ENCODE results near the gene IL32.

Gene IL32, protein sequence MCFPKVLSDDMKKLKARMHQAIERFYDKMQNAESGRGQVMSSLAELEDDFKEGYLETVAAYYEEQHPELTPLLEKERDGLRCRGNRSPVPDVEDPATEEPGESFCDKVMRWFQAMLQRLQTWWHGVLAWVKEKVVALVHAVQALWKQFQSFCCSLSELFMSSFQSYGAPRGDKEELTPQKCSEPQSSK

DNA sequence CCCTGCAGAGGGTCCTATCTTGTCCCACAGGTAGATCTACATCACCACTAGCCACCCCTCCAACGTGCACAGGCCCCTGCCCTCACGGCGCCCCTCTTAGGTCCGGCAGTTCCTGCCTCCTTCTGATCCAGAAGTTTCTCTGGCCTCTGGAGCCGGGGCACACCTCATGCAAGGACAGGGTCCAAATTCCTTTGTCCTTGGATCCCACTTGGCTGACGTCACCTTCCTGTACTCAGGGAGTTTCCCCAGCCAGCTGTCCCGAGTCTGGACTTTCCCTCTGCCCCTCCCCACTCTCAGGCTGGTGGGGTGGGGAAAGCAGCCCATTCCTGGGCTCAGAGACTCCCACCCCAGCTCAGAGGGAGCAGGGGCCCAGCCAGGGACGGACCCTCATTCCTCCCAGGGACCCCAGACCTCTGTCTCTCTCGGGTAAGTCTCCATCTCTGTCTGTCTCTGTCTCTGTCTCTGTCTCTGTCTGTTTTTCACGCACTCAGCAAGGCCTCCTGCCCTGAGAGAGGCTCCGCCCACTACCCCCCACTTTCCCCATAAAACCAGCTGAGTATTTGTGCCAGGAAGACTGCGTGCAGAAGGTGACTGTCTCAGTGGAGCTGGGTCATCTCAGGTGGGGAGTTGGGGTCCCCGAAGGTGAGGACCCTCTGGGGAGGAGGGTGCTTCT, at the start of gene IL32:
Gene IL32 (plus strand): TSS at position 572 of the 673 bp plus-strand sequence. CDS start 172 bp downstream, outside the sequence.
- DNase-seq, result peak; percentile 10 to 14

DNA sequence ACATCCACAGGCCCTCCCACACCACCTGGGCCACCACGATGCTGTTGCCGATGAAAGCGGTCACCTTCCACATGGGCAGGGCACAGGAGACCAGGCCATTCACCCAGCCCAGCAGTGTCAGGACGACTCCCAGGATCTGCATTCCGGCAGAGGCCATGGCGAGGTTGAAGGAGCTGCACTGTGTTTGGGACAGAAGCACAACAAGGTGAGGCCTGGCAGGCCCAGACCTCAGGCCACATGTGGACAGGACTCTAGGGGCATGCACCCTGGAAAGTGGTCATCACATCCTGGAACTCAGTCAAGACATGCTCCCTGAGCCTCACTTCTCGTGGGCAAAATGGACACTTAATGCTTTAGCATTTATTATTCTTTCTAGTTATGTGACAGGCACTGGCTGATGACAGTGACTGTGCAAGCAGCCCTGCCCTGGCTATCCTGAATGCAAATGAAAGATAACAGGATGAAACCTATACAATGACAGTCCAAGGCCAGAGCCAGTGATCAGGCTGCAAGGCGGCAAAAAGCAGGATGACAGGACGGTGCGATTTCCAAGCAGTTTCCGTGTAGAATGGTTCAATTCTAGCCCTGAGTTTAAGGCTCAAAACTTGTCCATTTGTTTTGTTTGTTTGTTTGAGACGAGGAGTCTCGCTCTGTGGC, 49.4 kb upstream of the IL32 start:
- DNase-seq, result no peak

DNA sequence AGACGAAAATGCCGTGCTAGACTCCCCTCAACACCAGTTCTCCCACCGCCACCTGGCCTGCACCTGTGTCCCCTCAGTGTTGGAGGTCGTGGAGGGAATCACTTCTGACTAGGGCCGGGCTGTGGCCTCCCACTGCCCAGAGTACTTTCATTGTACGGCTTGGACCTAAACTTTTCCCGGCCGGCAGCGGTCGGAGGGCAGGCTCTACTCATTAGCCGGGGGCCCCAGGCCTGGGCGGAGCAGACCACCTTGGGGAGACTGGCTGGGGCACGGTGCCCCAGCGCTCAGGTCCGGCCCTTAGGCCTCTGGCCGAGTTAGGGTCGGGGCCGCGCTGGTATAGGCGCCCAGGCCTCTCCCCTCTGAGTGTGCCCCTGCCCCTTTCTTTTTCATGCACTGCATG, 48.1 kb upstream of the IL32 start:
- DNase-seq, result no peak

DNA sequence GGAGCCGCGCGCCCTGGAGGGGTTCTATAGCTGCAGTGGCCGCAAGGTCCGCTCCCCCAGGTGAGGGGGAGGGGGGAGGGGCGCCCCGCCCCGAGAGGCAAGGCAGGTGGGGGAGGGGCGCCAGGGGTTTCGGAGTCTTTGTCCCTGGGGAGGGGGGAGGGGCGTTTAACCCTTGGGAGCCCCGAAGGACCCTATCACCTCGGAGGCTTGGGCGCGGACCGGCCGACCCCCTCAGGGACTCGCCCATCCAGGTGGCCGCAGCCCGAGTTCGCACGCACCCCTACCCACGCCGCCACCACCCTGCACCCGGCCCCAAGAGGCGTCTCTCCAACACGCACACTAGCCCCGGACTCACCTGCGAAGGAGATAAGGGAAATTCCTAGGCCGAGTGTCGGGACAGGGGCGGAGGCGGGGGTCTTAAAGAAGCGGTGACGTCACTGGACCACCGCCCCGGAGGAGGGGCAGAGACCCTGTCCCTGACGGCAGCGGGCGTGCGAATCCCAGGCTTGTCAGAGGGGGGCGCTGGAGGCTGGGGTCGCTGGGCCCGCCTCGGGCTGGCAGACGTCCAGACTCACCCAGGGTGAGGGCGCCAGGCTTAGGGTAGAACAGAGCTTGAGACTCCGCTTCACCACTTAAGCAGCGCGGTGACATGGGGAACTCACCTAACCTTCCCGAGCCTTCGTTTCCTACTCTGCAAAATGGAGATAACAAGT, 47.5 kb upstream of the IL32 start, which contains the start of gene CLDN6:
Gene CLDN6 (minus strand): TSS at position 390 of the 713 bp plus-strand sequence. CDS start 2,162 bp downstream, outside the sequence.
- no peak for DNase-seq

DNA sequence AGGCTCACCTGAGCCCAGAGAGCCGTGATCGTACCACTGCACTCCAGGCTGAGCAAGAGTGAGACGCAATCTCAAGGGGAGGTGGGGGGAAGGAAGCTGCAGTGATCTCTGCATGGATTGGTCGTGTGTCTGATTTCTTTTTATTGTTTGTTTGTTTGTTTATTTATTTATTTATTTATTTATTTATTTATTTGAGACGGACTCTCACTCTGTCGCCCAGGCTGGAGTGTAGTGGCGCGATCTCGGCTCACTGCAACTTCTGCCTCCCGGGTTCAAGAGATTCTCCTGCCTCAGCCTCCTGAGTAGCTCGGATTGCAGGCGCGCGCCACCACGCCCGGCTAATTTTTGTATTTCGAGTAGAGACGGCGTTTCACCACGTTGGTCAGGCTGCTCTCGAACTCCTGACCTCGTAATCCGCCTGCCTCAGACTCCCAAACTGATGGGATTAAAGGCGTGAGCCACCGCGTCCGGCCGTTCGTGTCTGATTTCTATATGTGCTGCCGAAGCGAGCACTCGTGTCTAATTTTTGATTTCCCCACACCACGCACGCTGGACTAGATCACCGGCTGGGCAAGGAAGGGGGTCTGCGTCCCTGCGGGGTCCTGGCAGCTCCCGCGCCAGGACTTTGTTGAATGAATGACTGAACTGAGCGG, 45.7 kb upstream of the IL32 start:
- no peak for DNase-seq

DNA sequence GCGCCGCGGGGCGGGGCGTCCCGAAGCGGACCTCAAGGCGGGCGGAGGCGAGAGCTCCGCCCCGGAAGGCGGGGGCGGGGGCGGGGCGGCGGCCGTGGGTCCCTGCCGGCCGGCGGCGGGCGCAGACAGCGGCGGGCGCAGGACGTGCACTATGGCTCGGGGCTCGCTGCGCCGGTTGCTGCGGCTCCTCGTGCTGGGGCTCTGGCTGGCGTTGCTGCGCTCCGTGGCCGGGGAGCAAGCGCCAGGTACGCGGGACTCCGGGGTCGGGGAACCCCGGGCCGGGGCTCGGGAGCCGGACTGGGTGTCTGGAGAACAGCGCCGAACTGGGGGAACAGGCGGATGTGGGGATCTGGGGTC, 45.2 kb upstream of the IL32 start, which contains the start of gene TNFRSF12A:
Gene TNFRSF12A (plus strand): TSS at position 122 of the 357 bp plus-strand sequence. CDS start 30 bp downstream, at position 152.
- peak in 1 of 2 experiments; percentile 45 for DNase-seq

DNA sequence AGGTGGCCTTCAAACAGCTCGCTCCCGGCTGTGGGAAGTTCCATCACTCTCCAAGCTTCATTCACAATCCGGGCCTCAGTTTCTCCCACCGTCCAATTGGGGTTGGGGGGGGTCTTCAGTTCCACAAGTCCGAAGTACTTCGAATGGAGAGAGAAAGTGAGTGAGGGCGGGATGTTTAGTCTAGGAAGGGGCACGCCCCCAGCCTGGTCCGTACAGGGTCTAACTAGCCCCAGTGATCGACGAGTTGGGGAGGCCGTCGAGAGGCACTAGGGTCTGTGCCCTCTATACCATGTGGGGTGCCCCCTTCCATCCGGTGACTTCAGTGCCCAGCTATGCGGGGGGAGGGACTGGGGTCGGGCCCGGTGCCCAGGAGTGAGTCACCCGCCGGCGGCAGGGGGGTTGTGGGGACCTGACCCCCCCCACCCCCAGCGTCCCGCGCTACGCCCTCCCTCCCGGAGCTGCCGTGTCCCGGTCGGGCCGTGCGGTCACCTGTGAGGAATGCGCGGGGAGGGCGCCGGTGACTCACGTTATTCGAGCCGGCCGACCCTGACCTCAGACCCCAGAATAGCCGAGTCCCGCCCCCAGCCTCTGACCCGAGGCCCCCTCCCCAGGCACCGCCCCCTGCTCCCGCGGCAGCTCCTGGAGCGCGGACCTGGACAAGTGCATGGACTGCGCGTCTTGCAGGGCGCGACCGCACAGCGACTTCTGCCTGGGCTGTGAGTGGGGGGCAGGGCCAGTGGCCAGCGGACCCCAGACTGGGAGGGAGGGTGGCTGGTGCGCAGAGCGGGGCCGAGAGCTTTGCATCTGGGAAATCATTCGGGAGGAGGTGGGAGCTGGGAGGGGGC, 44.6 kb upstream of the IL32 start:
- DNase-seq, result peak; percentile 68 to 77

DNA sequence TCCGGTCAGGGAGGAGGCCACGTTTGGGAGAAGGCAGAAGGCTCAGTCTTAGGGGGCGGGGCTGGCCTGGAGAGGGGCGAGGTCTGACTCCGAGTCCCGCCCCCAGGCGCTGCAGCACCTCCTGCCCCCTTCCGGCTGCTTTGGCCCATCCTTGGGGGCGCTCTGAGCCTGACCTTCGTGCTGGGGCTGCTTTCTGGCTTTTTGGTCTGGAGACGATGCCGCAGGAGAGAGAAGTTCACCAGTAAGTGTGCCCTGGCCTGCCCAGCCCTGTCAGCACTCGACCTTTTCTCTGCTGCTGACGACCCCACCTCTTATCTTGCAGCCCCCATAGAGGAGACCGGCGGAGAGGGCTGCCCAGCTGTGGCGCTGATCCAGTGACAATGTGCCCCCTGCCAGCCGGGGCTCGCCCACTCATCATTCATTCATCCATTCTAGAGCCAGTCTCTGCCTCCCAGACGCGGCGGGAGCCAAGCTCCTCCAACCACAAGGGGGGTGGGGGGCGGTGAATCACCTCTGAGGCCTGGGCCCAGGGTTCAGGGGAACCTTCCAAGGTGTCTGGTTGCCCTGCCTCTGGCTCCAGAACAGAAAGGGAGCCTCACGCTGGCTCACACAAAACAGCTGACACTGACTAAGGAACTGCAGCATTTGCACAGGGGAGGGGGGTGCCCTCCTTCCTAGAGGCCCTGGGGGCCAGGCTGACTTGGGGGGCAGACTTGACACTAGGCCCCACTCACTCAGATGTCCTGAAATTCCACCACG, 43.8 kb upstream of the IL32 start:
- DNase-seq, result peak; percentile 65 to 76

DNA sequence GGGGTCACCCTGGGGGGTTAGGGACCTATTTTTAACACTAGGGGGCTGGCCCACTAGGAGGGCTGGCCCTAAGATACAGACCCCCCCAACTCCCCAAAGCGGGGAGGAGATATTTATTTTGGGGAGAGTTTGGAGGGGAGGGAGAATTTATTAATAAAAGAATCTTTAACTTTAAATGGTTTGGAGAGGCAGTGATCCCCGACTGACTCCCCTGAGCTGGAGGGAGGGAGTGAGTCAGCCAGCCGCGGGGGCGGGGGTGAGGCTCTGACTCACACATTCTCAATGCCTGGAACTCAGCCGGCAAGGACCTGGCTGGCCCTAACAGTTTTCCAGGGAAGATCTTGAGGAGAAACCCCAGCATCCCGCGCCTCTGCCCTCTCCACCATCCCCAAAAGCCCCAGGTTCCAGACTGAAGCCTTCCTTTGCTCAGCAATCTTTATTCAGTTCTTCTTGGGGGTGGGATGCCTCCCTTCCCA, 43.2 kb upstream of the IL32 start:
- peak; percentile 46 to 70 for DNase-seq

DNA sequence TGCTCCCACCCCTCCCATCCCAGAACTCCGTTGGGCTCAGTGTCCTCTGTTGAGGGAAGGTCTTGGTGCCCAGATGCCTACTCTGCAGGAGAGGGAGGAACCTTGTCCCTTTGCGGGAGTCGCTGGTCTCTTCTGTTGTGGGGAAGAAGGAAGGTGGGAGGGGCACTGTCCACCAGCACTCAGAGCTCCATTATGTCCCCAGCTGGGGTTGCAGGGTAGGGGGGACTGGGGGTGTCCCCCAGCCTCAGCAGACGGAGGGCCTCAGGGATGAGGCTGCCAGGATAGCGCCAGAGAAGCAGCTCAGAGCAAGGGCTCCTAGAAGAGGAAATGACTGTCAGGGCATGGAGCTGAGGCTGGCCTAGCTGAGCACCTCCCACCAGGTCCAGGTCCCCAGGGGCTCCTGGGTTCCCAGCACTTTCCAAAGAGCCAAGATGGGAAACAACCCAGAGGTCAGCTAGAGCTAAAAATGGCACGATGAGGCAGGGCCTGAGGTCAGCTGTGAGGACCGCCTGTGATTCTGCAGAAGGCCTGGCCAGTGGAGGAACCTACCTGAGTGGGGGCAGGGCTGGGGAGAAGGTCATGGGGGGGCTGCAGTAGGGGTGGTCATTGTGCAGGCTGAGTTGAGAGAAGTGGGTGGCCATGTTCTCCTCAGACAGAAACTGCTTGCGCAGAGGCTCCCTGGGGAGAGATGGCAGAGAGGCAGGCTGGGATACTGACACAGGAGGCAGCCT, 42.6 kb upstream of the IL32 start:
- peak in 1 of 2 experiments; percentile 46 for DNase-seq

DNA sequence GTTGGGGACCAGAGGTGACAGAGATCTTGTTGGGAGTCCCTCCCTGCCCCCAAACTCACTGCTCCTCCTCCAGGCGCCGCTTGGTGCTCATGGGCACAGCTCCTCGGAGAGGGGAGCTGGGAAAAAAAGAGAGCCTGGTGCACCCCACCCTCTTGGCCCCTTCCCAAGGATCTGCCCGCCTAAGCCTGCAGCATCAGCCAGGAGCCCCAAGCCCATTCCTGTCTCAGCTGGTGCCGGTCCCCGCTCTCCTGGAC, 42.1 kb upstream of the IL32 start:
- DNase-seq, result peak; percentile 76 to 84

DNA sequence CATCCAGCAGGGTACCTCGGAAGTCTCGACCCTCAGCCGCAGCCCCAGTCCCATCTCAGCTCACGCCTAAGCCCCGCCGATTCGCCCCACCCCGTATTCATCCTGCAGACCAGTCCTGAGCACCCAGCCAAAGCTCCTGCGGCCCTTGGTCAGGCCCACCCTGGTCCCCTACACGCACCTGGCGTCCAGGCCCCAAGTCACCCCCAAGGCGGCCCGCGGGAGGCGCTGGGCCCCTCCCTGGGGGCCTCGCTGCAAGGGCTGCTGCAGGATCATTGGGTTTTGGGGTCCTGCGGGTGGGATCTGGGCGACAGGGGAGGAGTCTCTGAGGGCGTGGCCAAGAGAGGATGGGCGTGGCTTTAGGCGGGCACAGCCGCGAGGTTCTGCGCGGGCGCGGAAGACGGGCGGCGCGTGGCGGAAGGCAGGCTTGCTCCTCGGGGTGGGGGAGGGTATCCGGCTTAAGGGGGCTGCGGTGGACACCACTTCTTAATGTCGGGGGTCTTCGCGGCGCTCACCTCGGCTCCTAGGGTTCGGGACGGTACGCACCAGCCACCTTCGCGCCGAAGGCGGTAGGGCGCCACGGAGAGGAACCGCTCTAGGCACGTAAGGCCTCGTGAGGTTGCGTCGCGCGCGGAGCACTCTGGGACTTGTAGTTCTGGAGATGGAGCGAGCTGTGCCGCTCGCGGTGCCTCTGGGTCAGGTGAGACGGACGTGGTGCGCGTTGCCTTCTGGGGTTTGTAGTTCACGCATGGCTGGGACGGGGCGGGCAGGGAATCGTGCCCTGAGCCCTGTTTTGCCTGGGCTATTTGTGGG, 41.6 kb upstream of the IL32 start, which contains the start of the genes HCFC1R1 and THOC6:
Gene HCFC1R1 (minus strand): TSS at position 274 of the 810 bp plus-strand sequence. CDS start 1 bp downstream, at position 273.
Gene THOC6 (plus strand): TSS at position 367 of the 810 bp plus-strand sequence. CDS start 292 bp downstream, at position 659.
- peak; percentile 81 to 89 for DNase-seq

DNA sequence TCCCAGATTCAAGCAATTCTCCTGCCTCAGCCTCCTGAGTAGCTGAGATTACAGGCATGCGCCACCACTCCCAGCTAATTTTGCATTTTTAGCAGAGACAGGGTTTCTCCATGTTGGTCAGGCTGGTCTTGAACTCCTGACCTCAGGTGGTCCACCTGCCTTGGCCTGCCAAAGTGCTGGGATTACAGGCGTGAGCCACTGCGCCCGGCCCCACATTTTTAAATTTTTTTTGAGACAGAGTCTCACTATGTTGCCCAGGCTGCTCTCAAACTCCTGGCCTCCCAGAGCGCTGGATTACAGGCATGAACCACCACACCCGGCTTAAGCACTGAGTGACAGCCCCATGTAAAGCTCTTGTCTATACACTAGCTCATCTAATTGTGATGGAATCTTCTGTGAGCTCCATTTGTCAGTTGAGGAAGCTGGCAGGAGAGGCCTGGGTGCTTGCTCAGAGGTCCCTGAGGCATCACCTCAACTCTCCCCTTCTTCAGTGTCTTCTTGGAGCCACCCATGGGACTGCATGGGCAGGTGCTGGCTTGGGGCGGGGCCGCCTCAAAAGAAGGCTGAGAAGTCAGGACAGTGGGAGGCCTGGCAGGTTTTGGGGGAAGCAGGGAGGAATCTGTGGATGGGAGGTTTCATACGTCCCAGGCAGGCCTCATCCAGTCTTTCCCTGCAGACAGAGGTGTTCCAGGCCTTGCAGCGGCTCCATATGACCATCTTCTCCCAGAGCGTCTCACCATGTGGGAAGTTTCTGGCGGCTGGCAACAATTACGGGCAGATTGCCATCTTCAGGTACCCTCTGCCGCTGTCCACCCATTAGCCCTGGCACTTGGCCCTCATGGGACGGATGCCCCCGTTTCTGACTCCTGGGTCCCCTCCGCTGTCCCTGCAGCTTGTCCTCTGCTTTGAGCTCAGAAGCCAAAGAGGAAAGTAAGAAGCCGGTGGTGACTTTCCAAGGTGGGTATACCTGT, 40.1 kb upstream of the IL32 start:
- no peak for DNase-seq

DNA sequence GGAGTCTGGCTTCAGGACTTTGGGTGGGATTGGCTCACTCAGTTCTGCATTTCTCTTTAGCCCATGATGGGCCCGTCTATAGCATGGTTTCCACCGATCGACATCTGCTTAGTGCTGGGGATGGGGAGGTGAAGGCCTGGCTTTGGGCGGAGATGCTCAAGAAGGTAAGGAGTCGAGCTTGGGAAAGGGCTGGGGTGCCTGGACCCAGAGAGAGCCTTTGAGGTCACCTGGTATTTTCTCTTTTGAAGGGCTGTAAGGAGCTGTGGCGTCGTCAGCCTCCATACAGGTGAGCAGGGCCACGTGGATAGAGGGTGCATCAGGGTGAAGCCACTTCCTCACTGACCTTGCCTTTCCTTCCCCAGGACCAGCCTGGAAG, 39.4 kb upstream of the IL32 start:
- no peak for DNase-seq

DNA sequence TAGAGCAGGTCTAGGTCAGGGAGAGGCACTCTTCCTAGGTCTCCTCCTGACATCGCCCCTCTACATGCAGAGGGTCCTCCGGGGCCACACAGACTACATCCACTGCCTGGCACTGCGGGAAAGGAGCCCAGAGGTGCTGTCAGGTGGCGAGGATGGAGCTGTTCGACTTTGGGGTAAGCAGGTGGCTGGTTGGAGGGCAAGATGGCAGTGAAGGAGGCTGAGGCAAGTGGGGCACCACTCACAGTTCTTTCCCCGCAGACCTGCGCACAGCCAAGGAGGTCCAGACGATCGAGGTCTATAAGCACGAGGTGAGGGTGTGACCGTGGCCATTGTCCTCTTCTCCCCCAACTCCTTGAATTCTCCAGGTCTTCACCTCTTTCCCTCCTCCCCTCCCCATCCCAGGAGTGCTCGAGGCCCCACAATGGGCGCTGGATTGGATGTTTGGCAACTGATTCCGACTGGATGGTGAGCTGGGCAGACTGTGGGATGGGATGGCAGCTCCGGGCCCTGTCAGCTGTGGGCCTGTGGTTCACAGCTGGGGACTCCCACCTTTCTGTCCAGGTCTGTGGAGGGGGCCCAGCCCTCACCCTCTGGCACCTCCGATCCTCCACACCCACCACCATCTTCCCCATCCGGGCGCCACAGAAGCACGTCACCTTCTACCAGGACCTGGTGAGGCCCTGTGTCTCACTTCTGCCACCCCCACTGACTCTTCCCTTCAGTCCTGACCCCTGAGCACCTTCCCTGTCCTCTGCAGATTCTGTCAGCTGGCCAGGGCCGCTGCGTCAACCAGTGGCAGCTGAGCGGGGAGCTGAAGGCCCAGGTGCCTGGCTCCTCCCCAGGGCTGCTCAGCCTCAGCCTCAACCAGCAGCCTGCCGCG, 38.6 kb upstream of the IL32 start:
- DNase-seq, result no peak

DNA sequence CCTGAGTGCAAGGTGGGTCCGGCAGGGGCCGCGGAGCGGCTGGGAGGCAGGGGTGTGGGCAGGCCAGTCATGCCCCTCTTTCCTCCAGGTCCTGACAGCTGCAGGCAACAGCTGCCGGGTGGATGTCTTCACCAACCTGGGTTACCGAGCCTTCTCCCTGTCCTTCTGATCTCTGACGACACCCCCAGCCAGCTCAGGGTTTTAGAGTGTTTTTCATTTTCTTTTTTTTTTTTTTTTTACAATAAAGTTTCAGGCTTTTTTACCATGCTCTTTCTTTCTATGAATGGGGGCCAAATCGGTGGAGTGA, 38.0 kb upstream of the IL32 start:
- DNase-seq, result no peak
